ENCODE results near the gene CNOT11. TPM values are rescaled to one million over a fixed set of nuclear protein-coding genes. Genes with fewer than 3 reads are reported as not detected.

Gene CNOT11
- total and polyA plus RNA-seq, 2 of the 4 experiments (the other 2 are of a cell fraction), result 36.4 to 55.8 TPM

DNA sequence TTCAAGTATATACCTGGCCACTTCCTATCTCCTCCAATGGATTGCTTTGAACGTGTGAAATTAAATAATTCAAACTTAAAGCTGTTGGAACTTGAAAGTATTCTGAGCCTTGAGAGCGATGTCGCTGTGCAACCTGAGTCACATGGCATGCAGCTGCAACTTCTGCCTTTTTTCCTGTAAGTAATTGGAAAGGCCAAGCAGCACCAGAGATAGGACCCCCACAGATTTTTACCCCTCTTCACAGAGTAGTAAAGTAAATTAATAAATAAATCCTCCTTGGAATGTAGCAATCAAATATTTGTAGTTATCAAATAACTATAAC, 59.0 kb downstream of the CNOT11 start:
- Histone ChIP-seq H2BK20ac (ENCODE audit: low read depth, low read length) (no peak overlapping the region), H4K91ac (ENCODE audit: insufficient read depth, low read depth, low read length) (no peak overlapping the region), H3K56ac (ENCODE audit: extremely low read depth, insufficient read depth, low read length) (no peak overlapping the region), H3K4me1 (ENCODE audit: control insufficient read depth, insufficient read depth, low read length) (peaks cover 4% of the 10 kb centered on the region; the same call in 1 of the 2 replicates), H3K4me3 (ENCODE audit: insufficient read depth, low read depth, low read length) (no peak overlapping the region), H2AK9ac (replicated peaks; ENCODE audit: low read depth, low read length, poor library complexity) (no peak overlapping the region), H3K27me3 (ENCODE audit: control insufficient read depth, insufficient read depth, low read length) (peaks cover 3% of the 10 kb centered on the region; the same call in 1 of the 2 replicates), H4K5ac (ENCODE audit: low read depth, low read length) (no peak overlapping the region), H3K14ac (replicated peaks; ENCODE audit: low read depth, low read length) (no peak overlapping the region), H3K9me1 (ENCODE audit: insufficient read depth, low read length) (peaks cover 4% of the 10 kb centered on the region; the same call in 1 of the 2 replicates), H4K8ac (ENCODE audit: low read depth in 2 of 2, low read length in 2 of 2) (no peak overlapping the region), H3K18ac (ENCODE audit: low read depth, low read length) (no peak overlapping the region), H2BK15ac (ENCODE audit: low read depth, low read length) (no peak overlapping the region), H3K4ac (ENCODE audit: low read depth, low read length) (no peak overlapping the region), H2BK120ac (ENCODE audit: low read depth, low read length) (no peak overlapping the region), H3K9me3 (ENCODE audit: control insufficient read depth, insufficient read depth, low read length) (no peaks in the 10 kb centered on the region), H3K36me3 (ENCODE audit: control insufficient read depth, insufficient read depth, low read length) (no peaks in the 10 kb centered on the region), H2AFZ (replicated peaks; ENCODE audit: low read length, poor library complexity) (no peak overlapping the region), H2BK5ac (ENCODE audit: low read depth, low read length, poor library complexity, severe bottlenecking) (no peak overlapping the region), H2AK5ac (ENCODE audit: low read depth, low read length) (no peak overlapping the region), H3K79me1 (ENCODE audit: low read depth in 1 of 2, low read length in 2 of 2) (peaks cover 6 to 19% of the 10 kb centered on the region in 2 experiments), H3K27ac (ENCODE audit: insufficient read depth, low read length) (no peak overlapping the region), H3K4me2 (ENCODE audit: low read depth, low read length) (no peak overlapping the region), H3K9ac (ENCODE audit: low read depth, low read length) (no peak overlapping the region), H4K20me1 (ENCODE audit: insufficient read depth, low read length) (peaks cover 14% of the 10 kb centered on the region), H3K23ac (ENCODE audit: low read depth, low read length) (no peak overlapping the region)
- dilution Hi-C loops (cut with HindIII; ENCODE audit: low sequenced_read_pairs, unreplicated experiment) (no loop called here), intact Hi-C loops (cut with micrococcal nuclease) (no loop called here), in situ Hi-C loops (cut with MboI; ENCODE audit: low sequenced_read_pairs) (no loop called here)
- POLR2A ChIA-PET (ENCODE audit: unreplicated experiment), result no interaction called here
- CTCF ChIA-PET, result no interaction called here
- DNase-seq, result no peak
- BruUV-seq (replicated peaks), result no TSS peak
- no CpG with 5 or more reads among the region's 3 CpGs for WGBS, 2 experiments (ENCODE audit: extremely low coverage in 2 of 2, insufficient read length in 1 of 2)
- TF ChIP-seq, protein P1, sequence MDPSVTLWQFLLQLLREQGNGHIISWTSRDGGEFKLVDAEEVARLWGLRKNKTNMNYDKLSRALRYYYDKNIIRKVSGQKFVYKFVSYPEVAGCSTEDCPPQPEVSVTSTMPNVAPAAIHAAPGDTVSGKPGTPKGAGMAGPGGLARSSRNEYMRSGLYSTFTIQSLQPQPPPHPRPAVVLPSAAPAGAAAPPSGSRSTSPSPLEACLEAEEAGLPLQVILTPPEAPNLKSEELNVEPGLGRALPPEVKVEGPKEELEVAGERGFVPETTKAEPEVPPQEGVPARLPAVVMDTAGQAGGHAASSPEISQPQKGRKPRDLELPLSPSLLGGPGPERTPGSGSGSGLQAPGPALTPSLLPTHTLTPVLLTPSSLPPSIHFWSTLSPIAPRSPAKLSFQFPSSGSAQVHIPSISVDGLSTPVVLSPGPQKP (IDR thresholded peaks at IDR 0.05; ENCODE audit: borderline replicate concordance, low read depth, low read length), result no peak
- TF ChIP-seq SMC3 (IDR thresholded peaks at IDR 0.05; ENCODE audit: low read depth, low read length) (no peak), RFX5 (IDR thresholded peaks at IDR 0.05; ENCODE audit: low read depth, low read length) (no peak), POLR2A (IDR thresholded peaks at IDR 0.05; ENCODE audit: low read depth, low read length) (no peak), MXI1 (IDR thresholded peaks at IDR 0.05; ENCODE audit: borderline replicate concordance, low read depth, low read length) (no peak), CEBPB (IDR thresholded peaks at IDR 0.05; ENCODE audit: low read depth, low read length) (no peak), BHLHE40 (IDR thresholded peaks at IDR 0.05; ENCODE audit: low read depth, low read length) (no peak), CHD1 (IDR thresholded peaks at IDR 0.05; ENCODE audit: low read depth, low read length) (no peak), FOS (IDR thresholded peaks at IDR 0.05; ENCODE audit: low read depth, low read length) (no peak), RAD21 (IDR thresholded peaks at IDR 0.05; ENCODE audit: low read length) (no peak), RCOR1 (IDR thresholded peaks at IDR 0.05; ENCODE audit: insufficient replicate concordance, low read length) (no peak), MAFK (IDR thresholded peaks at IDR 0.05; ENCODE audit: low read depth, low read length) (no peak), NFE2L2 (IDR thresholded peaks at IDR 0.05; ENCODE audit: low read depth, low read length) (no peak), MAZ (IDR thresholded peaks at IDR 0.05; ENCODE audit: borderline replicate concordance, low read depth, low read length) (no peak)
- TF ChIP-seq, protein P2, sequence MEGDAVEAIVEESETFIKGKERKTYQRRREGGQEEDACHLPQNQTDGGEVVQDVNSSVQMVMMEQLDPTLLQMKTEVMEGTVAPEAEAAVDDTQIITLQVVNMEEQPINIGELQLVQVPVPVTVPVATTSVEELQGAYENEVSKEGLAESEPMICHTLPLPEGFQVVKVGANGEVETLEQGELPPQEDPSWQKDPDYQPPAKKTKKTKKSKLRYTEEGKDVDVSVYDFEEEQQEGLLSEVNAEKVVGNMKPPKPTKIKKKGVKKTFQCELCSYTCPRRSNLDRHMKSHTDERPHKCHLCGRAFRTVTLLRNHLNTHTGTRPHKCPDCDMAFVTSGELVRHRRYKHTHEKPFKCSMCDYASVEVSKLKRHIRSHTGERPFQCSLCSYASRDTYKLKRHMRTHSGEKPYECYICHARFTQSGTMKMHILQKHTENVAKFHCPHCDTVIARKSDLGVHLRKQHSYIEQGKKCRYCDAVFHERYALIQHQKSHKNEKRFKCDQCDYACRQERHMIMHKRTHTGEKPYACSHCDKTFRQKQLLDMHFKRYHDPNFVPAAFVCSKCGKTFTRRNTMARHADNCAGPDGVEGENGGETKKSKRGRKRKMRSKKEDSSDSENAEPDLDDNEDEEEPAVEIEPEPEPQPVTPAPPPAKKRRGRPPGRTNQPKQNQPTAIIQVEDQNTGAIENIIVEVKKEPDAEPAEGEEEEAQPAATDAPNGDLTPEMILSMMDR (conservative IDR thresholded peaks at IDR 0.05; ENCODE audit: low read depth, low read length), result no peak
- TF ChIP-seq, protein P3, sequence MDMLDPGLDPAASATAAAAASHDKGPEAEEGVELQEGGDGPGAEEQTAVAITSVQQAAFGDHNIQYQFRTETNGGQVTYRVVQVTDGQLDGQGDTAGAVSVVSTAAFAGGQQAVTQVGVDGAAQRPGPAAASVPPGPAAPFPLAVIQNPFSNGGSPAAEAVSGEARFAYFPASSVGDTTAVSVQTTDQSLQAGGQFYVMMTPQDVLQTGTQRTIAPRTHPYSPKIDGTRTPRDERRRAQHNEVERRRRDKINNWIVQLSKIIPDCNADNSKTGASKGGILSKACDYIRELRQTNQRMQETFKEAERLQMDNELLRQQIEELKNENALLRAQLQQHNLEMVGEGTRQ (IDR thresholded peaks at IDR 0.05; ENCODE audit: low read depth, low read length), result no peak
- ATAC-seq (ENCODE audit: low read depth), result no peak
